Endothelial cell of umbilical vein (primary cell): Measurements from ENCODE around the gene ADARB2. TPM values are rescaled to one million over a fixed set of nuclear protein-coding genes. Genes with fewer than 3 reads are reported as not detected.

Source experiments
- BruUV-seq: library from RNA; stranded (reverse); fragments of 400-500 nt; replicated peaks from 2 replicates; lab custom pipeline; 2021; lab: Mats Ljungman, UMichigan
- CTCF ChIA-PET: fragments of 300-600, 350-600 bp; sonication (Branson Sonifier 250); formaldehyde crosslinking; loops from one replicate; lab custom pipeline; 2021; ENCODE audit warnings: antibody characterized with exemption, inconsistent platforms; lab: Charles Lee
- POLR2A ChIA-PET: fragments of 300-600, 350-600 bp; sonication (Branson Sonifier 250); formaldehyde crosslinking; loops from one replicate; lab custom pipeline; 2021; ENCODE audit warnings: antibody characterized with exemption, inconsistent platforms; lab: Charles Lee
- DNase-seq: peaks from one replicate; pipeline ENCODE4 v3.0.0-alpha.2; 2011; ENCODE audit warnings: low read depth, low spot score
- FAIRE-seq: peaks from 2 replicates; lab custom pipeline; 2011; peaks lifted over from hg19 to GRCh38; lab: Jason Lieb, UNC
- H2AFZ ChIP-seq: 2 replicates; pipeline ENCODE4 v1.6.0; 2012; ENCODE audit warnings: low read depth, low read length, control low read depth, inconsistent platforms
- H3K27ac ChIP-seq: 2 replicates; pipeline ENCODE4 v1.5.1; 2011; ENCODE audit warnings: low read depth, mild to moderate bottlenecking, control low read depth, low read length, moderate library complexity; ENCODE audit not compliant: insufficient read depth
- H3K27me3 ChIP-seq, 2 experiments: 2 replicates each; pipeline versions ENCODE4 v1.6.0 to v1.6.1; 2011; ENCODE audit warnings: low read length in 2 of 2, mixed read lengths in 1 of 2; ENCODE audit not compliant: control insufficient read depth in 2 of 2, insufficient read depth in 2 of 2
- H3K36me3 ChIP-seq, 2 experiments: 2 replicates in 1 of 2; 3 replicates in 1 of 2; pipeline ENCODE4 v1.5.1; 2011; ENCODE audit warnings: low read length in 2 of 2, mild to moderate bottlenecking in 1 of 2, moderate library complexity in 1 of 2; ENCODE audit not compliant: control insufficient read depth in 2 of 2, insufficient read depth in 2 of 2; ENCODE audit errors: extremely low read depth in 1 of 2
- H3K4me1 ChIP-seq: 3 replicates; pipeline ENCODE4 v1.5.1; 2011; ENCODE audit warnings: mild to moderate bottlenecking, low read length; ENCODE audit not compliant: control insufficient read depth, insufficient read depth; ENCODE audit errors: extremely low read depth
- H3K4me2 ChIP-seq: 2 replicates; pipeline ENCODE4 v1.6.1; 2011; ENCODE audit warnings: low read length, control low read depth, mixed read lengths; ENCODE audit not compliant: insufficient read depth
- H3K4me3 ChIP-seq, 3 experiments: fragments of 200-600 bp in 1 of 3; sonication (generic), shearing (Covaris generic) in 1 of 3; replicated peaks in 1 of 3; 2 replicates each; pipeline ENCODE4 v1.5.1; 2011 to 2016; ENCODE audit warnings: control low read depth in 3 of 3, low read length in 3 of 3, mild to moderate bottlenecking in 2 of 3, inconsistent platforms in 1 of 3, low read depth in 1 of 3, moderate library complexity in 1 of 3; ENCODE audit not compliant: insufficient read depth in 1 of 3
- H3K79me2 ChIP-seq: 2 replicates; pipeline ENCODE4 v1.6.0; 2012; ENCODE audit warnings: low read length, inconsistent platforms; ENCODE audit not compliant: control insufficient read depth, insufficient read depth
- H3K9ac ChIP-seq: replicated peaks from 2 replicates; pipeline ENCODE3; 2011; ENCODE audit warnings: low read length, control low read depth; ENCODE audit not compliant: insufficient read depth; ENCODE audit errors: extremely low read depth
- H3K9me1 ChIP-seq: replicated peaks from 3 replicates; pipeline ENCODE4 v1.6.0; 2011; ENCODE audit warnings: mild to moderate bottlenecking, low read length; ENCODE audit not compliant: control insufficient read depth, insufficient read depth; ENCODE audit errors: extremely low read depth
- H3K9me3 ChIP-seq: replicated peaks from 2 replicates; pipeline ENCODE4 v1.5.1; 2012; ENCODE audit warnings: low read length, inconsistent platforms; ENCODE audit not compliant: control insufficient read depth, insufficient read depth
- H4K20me1 ChIP-seq: replicated peaks from 2 replicates; pipeline ENCODE3; 2011; ENCODE audit warnings: mild to moderate bottlenecking, low read length; ENCODE audit not compliant: control insufficient read depth, insufficient read depth; ENCODE audit errors: extremely low read depth
- CTCF ChIP-seq, 2 donors: IDR thresholded peaks; 1 replicate in 1 of 2; 2 replicates in 1 of 2; pipeline ENCODE4 v1.5.1; 2011; ENCODE audit warnings: low read length in 2 of 2, mild to moderate bottlenecking in 2 of 2, moderate library complexity in 2 of 2, control low read depth in 1 of 2, inconsistent platforms in 1 of 2, low read depth in 1 of 2; ENCODE audit not compliant: insufficient read depth in 1 of 2; ENCODE audit errors: extremely low read depth in 1 of 2
- EZH2 ChIP-seq: IDR thresholded peaks from 2 replicates; pipeline ENCODE4 v1.6.1; 2012; ENCODE audit warnings: borderline replicate concordance, low read depth, mild to moderate bottlenecking, moderate library complexity, low read length, inconsistent platforms; ENCODE audit not compliant: severe bottlenecking
- FOS ChIP-seq: IDR thresholded peaks from 2 replicates; pipeline ENCODE4 v1.6.1; 2011; ENCODE audit warnings: mild to moderate bottlenecking, low read length, moderate library complexity, borderline replicate concordance; ENCODE audit not compliant: insufficient read depth
- GATA2 ChIP-seq: IDR thresholded peaks from 2 replicates; pipeline ENCODE4 v1.7.0; 2011; ENCODE audit warnings: low read depth, mild to moderate bottlenecking, moderate library complexity, mixed read lengths, low read length; ENCODE audit not compliant: insufficient read length, insufficient read depth
- JUN ChIP-seq: IDR thresholded peaks from 2 replicates; pipeline ENCODE4 v1.6.1; 2011; ENCODE audit warnings: borderline replicate concordance, low read depth; ENCODE audit not compliant: insufficient read length, insufficient read depth
- MYC ChIP-seq: IDR thresholded peaks from one replicate; pipeline ENCODE4 v1.6.1; 2011; ENCODE audit warnings: mild to moderate bottlenecking, low read depth, low read length
- POLR2A ChIP-seq: IDR thresholded peaks from 2 replicates; pipeline ENCODE4 v1.6.1; 2012; ENCODE audit warnings: low read depth, mild to moderate bottlenecking, control low read depth, low read length
- POLR2AphosphoS5 ChIP-seq: IDR thresholded peaks from 2 replicates; pipeline ENCODE4 v1.6.1; 2012; ENCODE audit warnings: low read depth, mild to moderate bottlenecking, control low read depth, low read length, moderate library complexity; ENCODE audit not compliant: insufficient read depth
- dilution Hi-C: fragments of 300-500 bp; cut with MboI; formaldehyde crosslinking; loops from one replicate; pipeline ENCODE4 v1.15.0; 2019; ENCODE audit warnings: low sequenced_read_pairs; ENCODE audit not compliant: extremely low pct_ligation_motif_present
- intact Hi-C: fragments of 100-400 bp; cut with micrococcal nuclease; formaldehyde crosslinking; loops from one replicate; pipeline ENCODE4 v1.10.0; 2022
- polyA plus RNA-seq, 4 experiments: library from polyadenylated mRNA; depleted of rRNA in 3 of 4; stranded (reverse) in 3 of 4; unstranded in 1 of 4; fragments of >200 nt; gene quantifications; 2 replicates each; pipeline versions ENCODE4 v1.2.1 to v1.2.3, GENCODE V29; 2011 to 2012; ENCODE audit warnings: missing spikeins in 1 of 4
- total RNA-seq: library from RNA; stranded (reverse); gene quantifications from 2 replicates; pipeline ENCODE4 v1.2.3, GENCODE V29; 2021
- TF ChIP-seq, protein P1 (sequence below): IDR thresholded peaks from 2 replicates; pipeline ENCODE4 v1.6.1; 2011; ENCODE audit not compliant: insufficient read depth, insufficient read length

ADARB2 gene
- total and polyA plus RNA-seq, 2 donors (not counting 3 experiments of a cell fraction or from before 2014, with no cell fraction given): not detected

DNA sequence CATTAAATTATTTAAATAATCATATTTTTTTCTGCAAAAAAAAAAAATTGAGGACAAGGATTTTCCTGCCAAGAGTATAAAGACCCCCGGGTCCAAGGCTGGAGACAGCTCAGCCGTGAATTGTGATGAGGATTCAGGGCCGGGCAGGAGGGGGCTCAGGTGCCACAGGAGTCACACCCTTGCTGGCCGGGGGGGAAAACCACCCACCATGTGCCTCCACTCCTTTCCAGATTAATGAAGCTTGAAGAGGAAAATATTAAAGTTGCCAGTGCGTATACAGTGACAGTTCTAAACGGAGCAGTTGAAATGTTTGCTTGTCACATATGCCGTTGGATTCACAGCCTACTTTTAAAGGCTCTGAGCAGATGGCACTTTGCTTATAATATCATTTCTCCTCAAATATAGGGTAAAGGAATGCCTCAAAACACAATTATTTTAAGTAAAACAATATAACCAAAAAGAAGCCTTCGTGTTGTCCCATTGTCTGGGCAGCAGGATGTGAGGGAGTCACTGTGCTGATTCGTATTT, 49.6 kb downstream of the ADARB2 start:
- no peak overlapping the region for H3K4me3 ChIP-seq
- no peaks in the 10 kb centered on the region for H3K9me1 ChIP-seq
- no peak overlapping the region for H3K27ac ChIP-seq
- intact Hi-C loops: no loop called here
- POLR2A ChIA-PET: no interaction called here
- H2AFZ ChIP-seq: no peak overlapping the region
- dilution Hi-C loops: no loop called here
- no peak for DNase-seq
- TF ChIP-seq GATA2 (no peak), EZH2 (no peak), JUN (no peak), POLR2A (no peak), FOS (no peak), MYC (no peak), CTCF (IDR thresholded peaks at IDR 0.05; ENCODE audit: extremely low read depth in 1 of 2, insufficient read depth in 1 of 2, low read depth in 1 of 2, low read length in 2 of 2) (no peak), POLR2AphosphoS5 (no peak)
- TF ChIP-seq, protein P1, sequence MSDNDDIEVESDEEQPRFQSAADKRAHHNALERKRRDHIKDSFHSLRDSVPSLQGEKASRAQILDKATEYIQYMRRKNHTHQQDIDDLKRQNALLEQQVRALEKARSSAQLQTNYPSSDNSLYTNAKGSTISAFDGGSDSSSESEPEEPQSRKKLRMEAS: no peak
- no peak overlapping the region for H3K4me2 ChIP-seq
- no peaks in the 10 kb centered on the region for H3K79me2 ChIP-seq
- H3K9ac ChIP-seq: no peak overlapping the region
- no TSS peak for BruUV-seq
- no peaks in the 10 kb centered on the region for H3K36me3 ChIP-seq
- CTCF ChIA-PET: no interaction called here
- no peaks in the 10 kb centered on the region for H3K27me3 ChIP-seq
- peaks cover 10% of the 10 kb centered on the region for H3K9me3 ChIP-seq
- no peaks in the 10 kb centered on the region for H4K20me1 ChIP-seq
- no peak for FAIRE-seq
- no peaks in the 10 kb centered on the region for H3K4me1 ChIP-seq
